BJ (cell line): ENCODE data around the gene CCDC47. TPM values are rescaled to one million over a fixed set of nuclear protein-coding genes. Genes with fewer than 3 reads are reported as not detected.
"Not testable (repeated sequence)": the region's sequence is repeated elsewhere in the genome, so short reads cannot be mapped to it uniquely, and the experiment has no call there.

Experiments used
- CTCF ChIA-PET: fragments of 350-600 bp; formaldehyde crosslinking; extraction: SDS; loops from one replicate; lab custom pipeline; 2021; ENCODE audit warnings: antibody characterized with exemption, inconsistent platforms; lab: Yijun Ruan, JAX
- POLR2A ChIA-PET: fragments of 300-600 bp; sonication (Branson Sonifier 250); formaldehyde crosslinking; extraction: SDS; loops from one replicate; lab custom pipeline; 2021; ENCODE audit warnings: antibody characterized with exemption; lab: Charles Lee
- DNase-seq: peaks from one replicate; pipeline ENCODE4 v3.0.0-alpha.2; 2011; ENCODE audit warnings: low read depth
- H3K27me3 ChIP-seq: 2 replicates; pipeline ENCODE4 v1.6.0; 2011; ENCODE audit warnings: low read length; ENCODE audit not compliant: control insufficient read depth, insufficient read depth
- H3K36me3 ChIP-seq: 2 replicates; pipeline ENCODE4 v1.5.1; 2011; ENCODE audit warnings: low read length; ENCODE audit not compliant: control insufficient read depth, insufficient read depth
- H3K4me3 ChIP-seq: 2 replicates; pipeline ENCODE4 v1.5.1; 2011; ENCODE audit warnings: low read depth, mild to moderate bottlenecking, control low read depth, low read length
- CTCF ChIP-seq: IDR thresholded peaks from 2 replicates; pipeline ENCODE4 v1.5.1; 2011; ENCODE audit warnings: low read depth, mild to moderate bottlenecking, control low read depth, inconsistent platforms, low read length, moderate library complexity; ENCODE audit not compliant: insufficient read depth
- polyA plus RNA-seq: library from polyadenylated mRNA; depleted of rRNA; stranded (reverse); fragments of >200 nt; gene quantifications from 2 replicates; pipeline ENCODE4 v1.2.3, GENCODE V29; 2011

Gene CCDC47
- polyA plus RNA-seq, 1 experiment = 31.4 TPM

- peaks cover 18% of the 10 kb centered on the region for H3K36me3 ChIP-seq
- H3K27me3 ChIP-seq = no peaks in the 10 kb centered on the region
- no peak for DNase-seq
- no peak overlapping the region for H3K4me3 ChIP-seq
- CTCF ChIA-PET = interaction anchor here (1.3 to 1.5 kb wide), 2 partner anchors 13 to 16 kb away, joined by 3 read pairs; no protein-coding TSS in a partner anchor
- no peak for TF ChIP-seq CTCF
- POLR2A ChIA-PET = no interaction called here
Measured at GRCh38 chr17:63809970-63810369, 36.6 kb upstream of the CCDC47 start.

DNA sequence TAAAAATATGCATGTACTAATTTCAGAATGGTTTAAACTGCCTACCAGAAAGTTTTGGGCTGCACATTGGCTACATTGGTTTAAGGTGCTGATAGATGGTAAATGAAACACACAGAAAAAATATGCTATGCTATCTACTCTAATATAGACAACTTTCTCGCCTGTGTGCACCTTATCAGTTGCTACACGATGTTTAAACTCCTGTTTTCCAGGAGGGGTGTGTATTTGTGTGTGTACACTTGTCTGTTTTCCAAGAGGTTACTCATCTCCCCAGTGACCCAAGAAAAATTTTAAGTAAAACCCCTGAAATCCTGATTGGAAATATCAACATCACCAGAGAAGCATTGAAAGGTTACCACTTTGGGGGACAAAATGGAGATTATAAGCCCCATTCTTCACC is 32.2 kb upstream of the CCDC47 start:
- Histone ChIP-seq H3K4me3 (no peak overlapping the region), H3K27me3 (no peaks in the 10 kb centered on the region), H3K36me3 (peaks cover 9% of the 10 kb centered on the region)
- POLR2A ChIA-PET = no interaction called here
- no peak for DNase-seq
- no peak for TF ChIP-seq CTCF
- CTCF ChIA-PET = no interaction called here

GRCh38 chr17:63804328-63804727 is 30.9 kb upstream of the CCDC47 start:
- POLR2A ChIA-PET = no interaction called here
- no peak for TF ChIP-seq CTCF
- Histone ChIP-seq H3K36me3 (peaks cover 16% of the 10 kb centered on the region), H3K4me3 (no peak overlapping the region), H3K27me3 (no peaks in the 10 kb centered on the region)
- CTCF ChIA-PET = interaction anchor here (0.7 to 1.3 kb wide), 3 partner anchors 13 to 45 kb away, joined by 3 to 7 read pairs (median 3); no protein-coding TSS in a partner anchor
- DNase-seq = no peak

DNA sequence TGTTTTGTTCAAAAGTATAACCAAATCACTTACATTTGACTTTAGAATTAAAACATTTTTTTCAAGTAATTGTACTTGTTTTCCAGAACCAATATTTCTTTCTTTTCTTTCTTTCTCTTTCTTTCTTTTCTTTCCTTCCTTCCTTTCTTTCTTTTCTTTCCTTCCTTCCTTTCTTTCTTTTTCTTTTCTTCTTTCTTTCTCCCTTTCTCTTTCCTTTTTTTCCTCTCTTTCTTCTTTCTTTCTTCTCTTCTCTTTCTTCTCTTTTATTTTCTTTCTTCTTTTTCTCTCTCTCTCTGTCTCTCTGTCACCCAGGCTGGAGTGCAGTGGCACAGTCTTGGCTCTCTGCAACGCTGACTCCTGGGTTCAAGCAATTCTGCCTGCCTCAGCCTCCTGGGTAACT is 27.4 kb upstream of the CCDC47 start:
- DNase-seq = no peak
- Histone ChIP-seq H3K4me3 (no peak overlapping the region), H3K27me3 (no peaks in the 10 kb centered on the region), H3K36me3 (peaks cover 18% of the 10 kb centered on the region)
- POLR2A ChIA-PET = no interaction called here
- TF ChIP-seq CTCF = no peak
- CTCF ChIA-PET = no interaction called here

DNA sequence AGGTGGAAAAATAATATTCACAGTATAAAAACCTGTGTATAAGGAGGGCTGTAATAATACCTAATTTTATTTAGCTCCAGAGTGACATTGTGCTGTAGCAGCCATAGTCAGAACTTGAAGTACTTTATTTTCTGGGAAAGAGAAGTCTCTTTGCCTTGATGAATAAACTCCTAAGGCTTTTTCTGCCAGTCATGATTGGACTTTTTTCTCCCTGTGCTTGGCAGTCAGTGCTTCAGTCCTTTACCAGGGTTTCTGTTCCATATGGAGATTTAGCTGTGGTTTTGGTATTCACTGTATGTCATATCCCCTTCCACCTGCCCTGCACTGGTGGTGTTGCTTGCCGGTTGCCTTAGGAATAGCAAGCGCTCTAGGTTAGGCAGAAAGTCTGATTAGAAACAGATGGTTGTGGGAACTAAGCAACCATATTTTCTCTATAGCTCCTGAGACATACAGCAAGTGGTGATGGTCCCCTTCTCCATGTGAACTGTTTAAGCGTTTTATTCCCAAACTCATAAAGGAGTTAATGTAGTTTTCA is 25.2 kb upstream of the CCDC47 start:
- Histone ChIP-seq H3K27me3 (no peaks in the 10 kb centered on the region), H3K36me3 (peaks cover 24% of the 10 kb centered on the region), H3K4me3 (no peak overlapping the region)
- POLR2A ChIA-PET = no interaction called here
- TF ChIP-seq CTCF = no peak
- CTCF ChIA-PET = no interaction called here
- DNase-seq = no peak

DNA sequence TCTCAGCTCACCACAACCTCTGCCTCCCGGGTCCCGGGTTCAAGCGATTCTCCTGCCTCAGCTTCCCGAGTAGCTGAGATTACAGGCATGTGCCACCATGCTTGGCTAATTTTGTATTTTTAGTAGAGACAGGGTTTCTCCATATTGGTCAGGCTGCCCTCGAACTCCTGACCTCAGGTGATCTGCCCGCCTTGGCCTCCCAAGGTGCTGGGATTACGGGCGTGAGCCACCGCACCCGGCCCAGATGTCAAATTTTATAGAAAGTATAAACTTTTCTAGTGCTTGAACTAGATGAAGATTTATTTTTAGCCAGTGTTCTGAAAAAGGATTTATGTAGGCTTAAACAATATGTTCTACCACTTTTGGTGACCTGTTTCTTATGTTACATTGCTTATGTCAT is 23.0 kb upstream of the CCDC47 start:
- CTCF ChIA-PET, H3K4me3 ChIP-seq, DNase-seq, H3K27me3 ChIP-seq: not testable (repeated sequence)
- POLR2A ChIA-PET = interaction anchor here (0.5 kb wide), 1 partner anchor 15 kb away, joined by 3 read pairs; no protein-coding TSS in a partner anchor
- peaks cover 27% of the 10 kb centered on the region for H3K36me3 ChIP-seq
